Ramos (cell line): ENCODE data around the gene COX4I2.

Experiments
- in situ Hi-C: fragments of 300-500 bp; cut with MboI; formaldehyde crosslinking; loops from one replicate; pipeline ENCODE4 v1.14.3; 2022; ENCODE audit warnings: low sequenced_read_pairs; ENCODE audit not compliant: unreplicated experiment

COX4I2 gene

GRCh38 chr20:31673435-31673834 is 35.7 kb downstream of the COX4I2 start:
- in situ Hi-C loops = no loop called here

- in situ Hi-C loops = no loop called here
Measured at GRCh38 chr20:31673943-31674463, 36.3 kb downstream of the COX4I2 start.

GRCh38 chr20:31674895-31675827 is 37.4 kb downstream of the COX4I2 start:
- in situ Hi-C loops = no loop called here

- in situ Hi-C loops = no loop called here
Measured at GRCh38 chr20:31675828-31676608, 38.3 kb downstream of the COX4I2 start.

DNA sequence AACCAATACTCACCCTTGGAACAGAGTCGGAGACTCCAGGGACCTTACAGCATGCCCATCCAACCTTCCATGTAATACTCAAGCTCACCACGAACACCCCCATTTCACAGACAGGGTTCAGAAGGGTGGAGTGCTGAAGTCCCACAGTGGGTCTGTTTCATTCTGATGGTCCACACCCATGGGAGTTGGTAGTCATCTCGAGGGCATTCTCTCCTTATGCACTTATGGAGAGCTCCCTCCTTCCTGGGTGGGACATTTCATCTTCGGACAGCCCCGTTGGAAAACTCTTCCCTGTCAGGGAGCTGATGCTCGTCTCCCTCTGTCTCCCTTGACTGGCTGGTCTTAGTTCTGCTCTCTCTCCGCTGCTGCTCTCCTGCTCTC is 38.9 kb downstream of the COX4I2 start:
- in situ Hi-C loops = no loop called here

DNA sequence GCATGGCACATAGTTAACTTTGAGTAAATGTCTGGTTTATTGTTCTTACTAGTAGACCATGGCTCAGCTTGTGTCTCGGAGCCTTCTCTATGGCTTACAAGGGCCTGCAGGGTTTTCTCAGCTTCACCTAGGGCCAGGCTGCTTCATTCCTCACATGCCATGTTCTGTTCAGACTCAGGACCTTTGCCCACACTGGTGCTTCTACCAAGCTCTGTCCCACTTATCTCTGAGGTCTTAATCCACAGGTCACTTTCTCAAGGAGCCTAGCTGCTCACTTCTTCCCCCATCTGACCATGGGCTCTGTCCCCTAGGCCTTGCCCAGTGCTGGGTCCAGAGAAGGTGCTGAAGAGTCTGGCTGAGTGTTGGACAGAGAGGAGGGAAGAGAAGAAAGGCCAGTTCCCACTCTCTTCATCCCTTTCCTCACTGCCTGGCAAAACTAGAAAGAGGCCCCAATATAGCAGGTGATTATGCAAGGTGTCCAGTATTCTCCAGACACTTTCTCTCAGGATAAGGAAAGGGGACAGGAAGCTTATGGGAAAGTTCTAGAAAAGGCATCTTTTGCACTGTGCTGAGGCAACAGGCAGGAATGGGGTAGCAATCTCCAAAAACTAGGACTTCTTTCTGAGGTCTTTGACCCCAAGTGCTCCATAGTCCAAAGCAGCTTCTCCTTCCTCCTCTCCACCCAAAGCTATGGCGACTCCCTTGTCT is 40.0 kb downstream of the COX4I2 start:
- in situ Hi-C loops = no loop called here

- in situ Hi-C loops = no loop called here
Measured at GRCh38 chr20:31678389-31679356, 41.0 kb downstream of the COX4I2 start.

DNA sequence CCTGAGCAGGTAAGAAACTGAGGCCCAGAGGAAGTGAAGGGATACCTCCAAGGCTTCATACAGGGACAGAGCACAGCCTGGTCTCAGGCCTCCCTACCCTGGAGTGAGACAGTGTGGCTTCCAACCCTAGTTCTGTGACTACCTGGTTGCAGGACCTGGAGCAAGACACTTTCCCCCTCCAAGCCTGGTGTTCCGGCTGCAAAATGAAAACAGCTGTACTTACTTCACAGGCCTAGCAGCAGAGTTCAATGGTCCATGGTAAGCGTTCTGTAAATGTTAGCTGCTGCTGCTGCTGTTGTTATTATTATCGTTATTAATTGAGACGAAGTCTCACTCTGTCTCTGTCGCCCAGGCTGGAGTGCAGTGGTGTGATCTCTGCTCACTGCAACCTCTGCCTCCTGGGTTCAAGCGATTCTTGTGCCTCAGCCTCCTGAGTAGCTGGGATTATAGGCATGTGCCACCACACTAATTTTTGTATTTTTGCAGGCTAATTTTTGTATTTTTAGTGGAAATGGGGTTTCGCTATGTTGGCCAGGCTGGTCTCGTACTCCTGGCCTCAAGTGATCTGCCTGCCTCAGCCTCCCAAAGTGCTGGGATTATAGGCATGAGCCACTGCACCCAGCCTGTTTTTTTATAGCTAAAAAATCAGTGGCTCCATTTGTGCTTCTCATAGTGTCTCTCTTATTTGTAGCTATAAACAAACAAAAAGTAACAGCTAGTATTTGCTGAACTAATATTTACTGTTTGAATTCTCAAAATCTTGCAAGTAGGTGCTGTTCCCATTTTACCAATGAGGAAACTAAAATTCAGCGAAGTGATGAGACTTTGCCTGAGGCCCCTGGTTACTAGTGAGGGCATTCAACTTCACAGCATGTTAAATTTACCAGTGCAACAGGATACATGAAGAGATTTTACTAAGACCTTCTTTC is 41.9 kb downstream of the COX4I2 start:
- in situ Hi-C loops = loop anchor here (5.0 kb wide), 1 partner anchor 38 kb away; no protein-coding TSS in a partner anchor

DNA sequence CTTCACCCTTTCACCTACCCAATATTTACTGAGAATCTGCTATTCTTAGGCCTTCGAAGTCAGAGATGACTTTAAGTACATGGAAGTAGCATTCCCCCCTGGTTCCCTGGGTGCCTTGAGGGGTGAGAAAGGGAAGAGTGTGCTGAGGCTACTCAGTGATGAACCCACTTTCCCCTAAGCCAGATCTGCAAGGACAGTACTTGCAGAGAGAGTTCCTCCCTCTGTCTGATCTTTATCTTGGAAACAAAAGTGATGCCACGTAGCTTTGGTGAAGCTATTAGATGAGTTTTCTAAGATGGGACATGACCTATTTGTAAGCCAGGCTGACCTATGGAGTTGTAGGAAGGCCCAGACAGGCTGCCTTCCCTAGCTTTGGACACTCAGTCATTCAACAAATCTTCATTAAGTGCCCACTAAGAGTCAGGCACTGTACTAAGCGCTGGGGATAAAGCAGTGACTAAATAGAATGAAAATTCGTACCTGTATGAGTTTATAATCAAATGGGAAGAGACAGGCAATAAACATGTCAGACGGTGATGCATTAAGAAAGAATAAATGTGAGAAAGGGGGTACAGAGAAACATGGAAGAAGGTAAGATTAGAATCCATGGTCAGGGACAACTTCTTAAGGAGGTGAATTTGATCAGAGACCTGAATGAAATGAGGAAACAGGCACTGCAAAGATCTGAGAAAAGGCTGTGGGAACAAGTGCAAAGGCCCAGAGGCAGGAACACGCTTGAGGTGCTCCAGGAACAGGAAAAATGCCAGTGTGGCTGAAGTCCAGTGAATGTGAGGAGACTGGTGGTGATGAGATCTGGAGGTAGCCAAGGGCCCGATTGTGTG is 42.8 kb downstream of the COX4I2 start:
- in situ Hi-C loops = loop anchor here (5.0 kb wide), 1 partner anchor 37 kb away; no protein-coding TSS in a partner anchor

- in situ Hi-C loops = loop anchor here (5.0 kb wide), 1 partner anchor 36 kb away; no protein-coding TSS in a partner anchor
Measured at GRCh38 chr20:31681128-31681727, 43.5 kb downstream of the COX4I2 start.

- in situ Hi-C loops = loop anchor here (5.0 kb wide), 1 partner anchor 36 kb away; no protein-coding TSS in a partner anchor
Measured at GRCh38 chr20:31681769-31682168, 44.1 kb downstream of the COX4I2 start.

GRCh38 chr20:31682352-31682751 is 44.6 kb downstream of the COX4I2 start:
- in situ Hi-C loops = loop anchor here (5.0 kb wide), 1 partner anchor 35 kb away; no protein-coding TSS in a partner anchor

- in situ Hi-C loops = loop anchor here (5.0 kb wide), 1 partner anchor 34 kb away; no protein-coding TSS in a partner anchor
Measured at GRCh38 chr20:31682927-31683326, 45.2 kb downstream of the COX4I2 start.

DNA sequence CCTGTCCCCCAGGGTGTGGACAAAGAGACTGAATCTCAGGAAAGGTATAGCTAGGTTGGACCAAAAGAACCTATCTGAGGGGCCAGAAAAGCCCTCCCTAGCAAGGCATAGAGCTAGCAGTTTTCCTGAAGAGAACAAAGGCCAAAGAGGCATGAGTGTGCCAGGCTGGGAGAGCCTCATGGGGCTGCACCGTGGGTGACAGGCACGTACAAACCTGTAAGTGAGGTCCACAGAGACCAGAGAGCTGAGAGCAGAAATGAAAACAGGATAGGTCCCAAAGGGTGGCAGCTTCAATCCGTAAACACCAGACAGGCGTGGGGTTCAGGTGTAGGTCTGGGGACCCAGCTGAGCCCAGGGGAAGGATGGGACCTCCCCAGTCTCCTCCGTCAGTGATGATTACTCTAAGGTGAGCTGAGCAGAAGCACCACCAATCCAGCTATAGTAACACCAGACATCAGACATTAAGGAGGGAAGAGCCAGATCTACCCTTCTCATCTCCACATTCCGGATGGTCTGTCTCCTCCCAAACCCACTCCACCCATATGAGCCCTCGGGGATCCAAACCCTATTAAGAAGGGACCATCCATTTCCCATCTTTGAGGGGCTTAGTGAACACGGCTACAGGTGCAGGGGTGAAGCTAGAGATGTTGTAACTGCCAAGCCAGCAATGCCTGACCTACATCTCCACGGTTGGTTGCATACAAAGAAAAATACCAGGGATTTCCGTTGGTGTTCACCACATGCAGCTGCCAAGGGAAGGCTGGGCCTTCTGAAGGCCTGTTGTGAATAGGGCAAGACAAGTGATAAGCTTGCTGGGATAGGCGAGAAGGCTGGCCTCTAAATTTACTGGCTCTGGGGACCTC is 46.7 kb downstream of the COX4I2 start:
- in situ Hi-C loops = loop anchor here (5.0 kb wide), 1 partner anchor 33 kb away; no protein-coding TSS in a partner anchor

GRCh38 chr20:31685853-31686643 is 48.3 kb downstream of the COX4I2 start:
- in situ Hi-C loops = no loop called here
